IMR-90 (cell line): ENCODE results near the gene CHD9. TPM values are rescaled to one million over a fixed set of nuclear protein-coding genes. Genes with fewer than 3 reads are reported as not detected.

Experiments used
- ATAC-seq: fragments of 200-7000 bp; cut with Tn5 transposase; 2 replicates; pipeline ENCODE4 v1.9.1; 2020; ENCODE audit warnings: low read depth, mild to moderate bottlenecking, moderate library complexity
- BruUV-seq: library from RNA; stranded (reverse); fragments of 400-500 nt; replicated peaks from 2 replicates; lab custom pipeline; 2021; lab: Mats Ljungman, UMichigan
- CTCF ChIA-PET: fragments of 300-600 bp; formaldehyde crosslinking; extraction: SDS; loops from one replicate; lab custom pipeline; 2021; ENCODE audit warnings: antibody characterized with exemption; lab: Yijun Ruan, JAX
- POLR2A ChIA-PET: fragments of 300-600 bp; sonication (Branson Sonifier 250); formaldehyde crosslinking; loops from one replicate; lab custom pipeline; 2022; ENCODE audit warnings: antibody characterized with exemption; ENCODE audit not compliant: unreplicated experiment; lab: Charles Lee
- DNase-seq: peaks from one replicate; pipeline ENCODE4 v3.0.0; 2013
- H2AFZ ChIP-seq: replicated peaks from 2 replicates; pipeline ENCODE3; 2013; ENCODE audit warnings: low read length, mild to moderate bottlenecking; ENCODE audit not compliant: poor library complexity
- H2AK5ac ChIP-seq: 2 replicates; pipeline ENCODE4 v1.6.1; 2013; ENCODE audit warnings: low read depth, low read length, inconsistent platforms
- H2AK9ac ChIP-seq: replicated peaks from 2 replicates; pipeline ENCODE3; 2013; ENCODE audit warnings: mild to moderate bottlenecking, low read depth, low read length, moderate library complexity; ENCODE audit not compliant: poor library complexity
- H2BK120ac ChIP-seq: 2 replicates; pipeline ENCODE4 v1.6.1; 2013; ENCODE audit warnings: low read depth, low read length, inconsistent platforms
- H2BK15ac ChIP-seq: 3 replicates; pipeline ENCODE4 v1.6.1; 2013; ENCODE audit warnings: low read depth, low read length, inconsistent platforms
- H2BK20ac ChIP-seq: 2 replicates; pipeline ENCODE4 v1.6.1; 2013; ENCODE audit warnings: low read depth, mild to moderate bottlenecking, inconsistent platforms, low read length, moderate library complexity
- H2BK5ac ChIP-seq: 2 replicates; pipeline ENCODE4 v1.6.1; 2013; ENCODE audit warnings: mild to moderate bottlenecking, low read depth, low read length, inconsistent platforms; ENCODE audit not compliant: poor library complexity, severe bottlenecking
- H3K14ac ChIP-seq: replicated peaks from 2 replicates; pipeline ENCODE4 v1.6.1; 2013; ENCODE audit warnings: low read depth, low read length, inconsistent platforms
- H3K18ac ChIP-seq: 2 replicates; pipeline ENCODE4 v1.6.1; 2013; ENCODE audit warnings: low read depth, low read length, control low read depth
- H3K23ac ChIP-seq: 2 replicates; pipeline ENCODE4 v1.6.1; 2013; ENCODE audit warnings: low read depth, low read length, inconsistent platforms
- H3K27ac ChIP-seq: 2 replicates; pipeline ENCODE4 v1.5.1; 2013; ENCODE audit warnings: mild to moderate bottlenecking, control low read depth, low read length; ENCODE audit not compliant: insufficient read depth
- H3K27me3 ChIP-seq: 2 replicates; pipeline ENCODE4 v1.6.1; 2013; ENCODE audit warnings: low read length; ENCODE audit not compliant: control insufficient read depth, insufficient read depth
- H3K36me3 ChIP-seq: 2 replicates; pipeline ENCODE4 v1.6.1; 2013; ENCODE audit warnings: low read length, mixed read lengths; ENCODE audit not compliant: control insufficient read depth, insufficient read depth
- H3K4ac ChIP-seq: 2 replicates; pipeline ENCODE4 v1.6.1; 2013; ENCODE audit warnings: low read depth, low read length, inconsistent platforms
- H3K4me1 ChIP-seq: 2 replicates; pipeline ENCODE4 v1.6.1; 2013; ENCODE audit warnings: low read length, mixed read lengths; ENCODE audit not compliant: control insufficient read depth, insufficient read depth
- H3K4me2 ChIP-seq: 2 replicates; pipeline ENCODE4 v1.6.1; 2013; ENCODE audit warnings: low read depth, mild to moderate bottlenecking, control low read depth, low read length, moderate library complexity
- H3K4me3 ChIP-seq: 2 replicates; pipeline ENCODE4 v1.5.1; 2013; ENCODE audit warnings: low read depth, mild to moderate bottlenecking, control low read depth, low read length, moderate library complexity; ENCODE audit not compliant: insufficient read depth
- H3K56ac ChIP-seq: 2 replicates; pipeline ENCODE4 v1.6.1; 2013; ENCODE audit warnings: low read length, inconsistent platforms; ENCODE audit not compliant: insufficient read depth; ENCODE audit errors: extremely low read depth
- H3K79me1 ChIP-seq, 2 experiments: 2 replicates each; pipeline ENCODE4 v1.6.1; 2013; ENCODE audit warnings: low read length in 2 of 2, inconsistent platforms in 1 of 2, low read depth in 1 of 2
- H3K9ac ChIP-seq: 2 replicates; pipeline ENCODE4 v1.6.1; 2013; ENCODE audit warnings: low read depth, low read length, control low read depth
- H3K9me1 ChIP-seq: 2 replicates; pipeline ENCODE4 v1.6.1; 2013; ENCODE audit warnings: low read length, inconsistent platforms; ENCODE audit not compliant: insufficient read depth
- H3K9me3 ChIP-seq: 2 replicates; pipeline ENCODE4 v1.6.1; 2013; ENCODE audit warnings: low read length; ENCODE audit not compliant: control insufficient read depth, insufficient read depth
- H4K20me1 ChIP-seq: 2 replicates; pipeline ENCODE4 v1.6.1; 2013; ENCODE audit warnings: low read length, inconsistent platforms; ENCODE audit not compliant: insufficient read depth
- H4K5ac ChIP-seq: 2 replicates; pipeline ENCODE4 v1.6.1; 2013; ENCODE audit warnings: mild to moderate bottlenecking, low read depth, low read length, control low read depth
- H4K8ac ChIP-seq, 2 experiments: 2 replicates each; pipeline ENCODE4 v1.6.1; 2013; ENCODE audit warnings: low read depth in 2 of 2, low read length in 2 of 2, control low read depth in 1 of 2, inconsistent platforms in 1 of 2
- H4K91ac ChIP-seq: 2 replicates; pipeline ENCODE4 v1.6.1; 2013; ENCODE audit warnings: low read depth, low read length, inconsistent platforms; ENCODE audit not compliant: insufficient read depth
- BHLHE40 ChIP-seq: fragments of 150-350 bp; IDR thresholded peaks from 2 replicates; pipeline ENCODE4 v1.6.1; 2016; ENCODE audit warnings: mild to moderate bottlenecking, low read depth, low read length
- CHD1 ChIP-seq: IDR thresholded peaks from 2 replicates; pipeline ENCODE4 v1.6.1; 2012; ENCODE audit warnings: low read depth, low read length, improper control_type of control experiment
- FOS ChIP-seq: fragments of 150-350 bp; IDR thresholded peaks from 2 replicates; pipeline ENCODE4 v1.6.1; 2016; ENCODE audit warnings: low read depth, low read length
- MAFK ChIP-seq: IDR thresholded peaks from 2 replicates; pipeline ENCODE4 v1.6.1; 2012; ENCODE audit warnings: low read depth, low read length, improper control_type of control experiment
- POLR2A ChIP-seq: IDR thresholded peaks from 2 replicates; pipeline ENCODE4 v1.6.1; 2012; ENCODE audit warnings: mild to moderate bottlenecking, low read depth, low read length
- RAD21 ChIP-seq: IDR thresholded peaks from 2 replicates; pipeline ENCODE4 v1.6.1; 2012; ENCODE audit warnings: low read length, improper control_type of control experiment
- RCOR1 ChIP-seq: IDR thresholded peaks from 2 replicates; pipeline ENCODE4 v1.6.1; 2012; ENCODE audit warnings: mild to moderate bottlenecking, low read length, improper control_type of control experiment; ENCODE audit not compliant: insufficient replicate concordance
- RFX5 ChIP-seq: IDR thresholded peaks from 2 replicates; pipeline ENCODE4 v1.8.0; 2012; ENCODE audit warnings: low read depth, mild to moderate bottlenecking, low read length, moderate library complexity
- SMC3 ChIP-seq: fragments of 150-350 bp; IDR thresholded peaks from 2 replicates; pipeline ENCODE4 v1.6.1; 2016; ENCODE audit warnings: low read depth, mild to moderate bottlenecking, antibody characterized with exemption, low read length, moderate library complexity
- WGBS, 2 experiments: methylation state at CpG; one replicate each; pipeline versions ENCODE4 v1.1.5 to v1.1.7; 2013; ENCODE audit warnings: missing lambda C conversion rate in 2 of 2; ENCODE audit not compliant: insufficient read length in 1 of 2; ENCODE audit errors: extremely low coverage in 2 of 2; 5-methylcytosine and 5-hydroxymethylcytosine counted together
- dilution Hi-C: fragments of 300-500 bp; cut with HindIII; formaldehyde crosslinking; loops from one replicate; pipeline ENCODE4 v1.14.3; 2018; ENCODE audit warnings: low sequenced_read_pairs; ENCODE audit not compliant: unreplicated experiment
- in situ Hi-C: fragments of 300-500 bp; cut with MboI; formaldehyde crosslinking; loops from 3 replicates; pipeline ENCODE4 v1.14.3; 2019; ENCODE audit warnings: low sequenced_read_pairs, inconsistent platforms, mixed read lengths
- intact Hi-C: fragments of 100-400 bp; cut with micrococcal nuclease; formaldehyde crosslinking; loops from 2 replicates; pipeline ENCODE4 v1.10.0; 2022
- polyA plus RNA-seq, 3 experiments: library from polyadenylated mRNA; depleted of rRNA; stranded (reverse); fragments of >200 nt; gene quantifications; 2 replicates each; pipeline ENCODE4 v1.2.3, GENCODE V29; 2012; ENCODE audit warnings: low replicate concordance in 1 of 3
- total RNA-seq: library from RNA; depleted of rRNA; stranded (reverse); fragments of >200 nt; gene quantifications from 2 replicates; pipeline ENCODE4 v1.2.3, GENCODE V29; 2012

The CHD9 gene
- total and polyA plus RNA-seq, 2 of the 4 experiments (the other 2 are of a cell fraction), result 9.1 to 48.8 TPM

DNA sequence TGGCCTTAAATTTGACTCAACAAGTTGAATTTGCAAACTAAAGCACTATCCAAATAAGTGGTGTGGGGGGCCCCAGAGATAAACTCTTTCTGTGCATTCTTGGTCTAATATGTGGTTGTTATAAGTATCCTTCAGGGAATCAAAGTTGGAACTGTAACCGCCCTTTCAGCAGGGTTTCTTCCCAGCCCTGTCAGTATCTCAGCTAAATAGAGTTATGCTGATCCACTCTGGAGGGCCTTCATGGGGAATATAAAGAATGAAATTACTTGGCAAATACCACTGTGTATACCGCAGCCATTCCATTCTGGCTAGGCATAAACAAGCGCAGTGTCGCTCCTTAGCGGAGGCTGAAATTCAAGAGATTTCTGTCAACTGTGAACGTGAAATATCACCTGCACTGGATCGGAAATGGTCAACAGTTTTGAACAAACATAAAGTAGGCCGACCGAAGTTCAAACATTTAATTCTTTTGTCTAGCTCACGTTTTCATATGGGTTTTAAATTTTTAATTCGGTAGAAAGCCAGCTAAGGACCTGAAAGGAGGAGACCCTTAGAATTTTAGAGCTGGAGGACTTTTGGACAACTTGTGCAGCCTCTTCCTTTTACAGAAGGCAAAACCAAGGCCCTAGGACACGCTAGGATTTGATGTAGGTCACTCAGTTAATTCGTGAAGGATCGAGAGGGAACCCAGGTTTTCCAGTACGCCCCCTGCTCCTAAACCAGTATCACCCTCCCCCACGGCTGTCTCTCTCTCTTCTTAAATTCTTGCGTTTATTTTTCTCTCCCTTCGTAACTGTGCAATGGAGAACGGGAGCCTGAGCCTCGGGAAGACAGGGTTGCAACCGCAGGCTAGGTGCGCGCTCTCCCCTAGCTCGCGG lies 74.7 kb downstream of the CHD9 start:
- WGBS, 2 experiments, result 6% methylated on average over 12 of the region's 25 CpGs; no CpG with 5 or more reads in 1 of the 2 experiments
- H4K91ac ChIP-seq, result peak overlapping the region; percentile 78
- peak overlapping the region; percentile 95 for H2AFZ ChIP-seq
- no peak for TF ChIP-seq RFX5
- TF ChIP-seq RCOR1, result no peak
- TF ChIP-seq SMC3, result peak; percentile 12; the same call in 1 of the 2 replicates
- no peak for TF ChIP-seq FOS
- 0 out of 2 replicates have a peak, but pooled peaks have one; percentile 7 for TF ChIP-seq BHLHE40
- TF ChIP-seq RAD21, result peak; percentile 19; the same call in 1 of the 2 replicates
- TF ChIP-seq MAFK, result no peak
- 0 out of 2 replicates have a peak, but pooled peaks have one; percentile 27 for TF ChIP-seq POLR2A
- TF ChIP-seq CHD1, result no peak
- no peaks in the 10 kb centered on the region for H3K9me1 ChIP-seq
- peak overlapping the region; percentile 51; the same call in 1 of the 2 replicates for H2BK120ac ChIP-seq
- peak overlapping the region; percentile 94 for H3K27ac ChIP-seq
- intact Hi-C loops, result loop anchor here (1.0 to 5.0 kb wide), 5 partner anchors 39 to 153 kb away; no protein-coding TSS in a partner anchor
- dilution Hi-C loops, result no loop called here
- H3K79me1 ChIP-seq, result peaks cover 0 to 31% of the 10 kb centered on the region in 2 experiments; a peak in 3 of 4 replicates
- H3K4ac ChIP-seq, result peak overlapping the region; percentile 77
- peak overlapping the region; percentile 63; the same call in 1 of the 2 replicates for H3K56ac ChIP-seq
- H3K27me3 ChIP-seq, result no peaks in the 10 kb centered on the region
- H2BK15ac ChIP-seq, result peak overlapping the region; percentile 54; the same call in 2 of the 3 replicates
- ATAC-seq (no peak), DNase-seq (peak; percentile 81)
- H3K9ac ChIP-seq, result peak overlapping the region; percentile 88
- peak overlapping the region; percentile 99 for H2AK9ac ChIP-seq
- peaks cover 7% of the 10 kb centered on the region for H3K4me1 ChIP-seq
- H3K9me3 ChIP-seq, result no peaks in the 10 kb centered on the region
- in situ Hi-C loops, result loop anchor here (5.0 kb wide), 2 partner anchors 42 to 67 kb away; no protein-coding TSS in a partner anchor
- peak overlapping the region; percentile 80; the same call in 1 of the 2 replicates for H2AK5ac ChIP-seq
- ChIA-PET CTCF (interaction anchor here (0.7 to 2.6 kb wide), 6 partner anchors 18 to 152 kb away, joined by 3 to 17 read pairs (median 3); partner anchors contain the start of gene CHD9), POLR2A (no interaction called here)
- H3K36me3 ChIP-seq, result no peaks in the 10 kb centered on the region
- H4K5ac ChIP-seq, result peak overlapping the region; percentile 82
- H3K18ac ChIP-seq, result peak overlapping the region; percentile 72
- peaks cover 5% of the 10 kb centered on the region; the same call in 1 of the 2 replicates for H4K20me1 ChIP-seq
- H2BK5ac ChIP-seq, result peak overlapping the region; percentile 94
- H3K4me3 ChIP-seq, result peak overlapping the region; percentile 60
- H4K8ac ChIP-seq, result peak overlapping the region; percentile 90 to 94
- no TSS peak for BruUV-seq
- H3K14ac ChIP-seq, result peak overlapping the region; percentile 92
- peak overlapping the region; percentile 23 for H2BK20ac ChIP-seq
- H3K23ac ChIP-seq, result peak overlapping the region; percentile 81
- peak overlapping the region; percentile 95 for H3K4me2 ChIP-seq
